HG03575 (cell line): ENCODE results near the gene GDAP2.
A peak's percentile ranks its signal among the peaks of the same experiment; 100 is the strongest.

Experiments
- ATAC-seq: cut with Tn5 transposase; IDR thresholded peaks from one replicate; pipeline ENCODE4 v1.9.1; 2021; ENCODE audit not compliant: unreplicated experiment, insufficient number of reproducible peaks, low FRiP score; ENCODE audit errors: extremely low read depth

Gene GDAP2

DNA sequence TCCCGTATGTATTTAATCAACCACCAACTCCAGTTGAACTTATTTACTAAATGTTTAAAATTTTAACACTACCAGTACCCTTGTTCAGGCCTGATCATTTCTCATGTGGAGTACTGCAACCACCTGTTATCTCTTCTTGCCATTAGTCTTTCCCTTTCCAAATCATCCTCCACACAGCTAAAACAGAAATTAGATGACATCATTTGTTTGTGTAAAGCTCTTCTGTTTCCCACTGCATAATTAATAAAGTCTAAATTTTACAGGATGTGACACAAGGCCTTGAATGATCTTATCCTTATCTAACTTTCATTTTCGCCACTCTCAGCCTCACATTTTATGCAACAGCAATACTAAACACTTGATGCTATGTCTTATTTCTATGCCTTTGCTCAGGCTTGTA, 24.4 kb downstream of the GDAP2 start:
- ATAC-seq, result no peak

GRCh38 chr1:117904485-117904884, 24.9 kb downstream of the GDAP2 start:
- no peak for ATAC-seq

DNA sequence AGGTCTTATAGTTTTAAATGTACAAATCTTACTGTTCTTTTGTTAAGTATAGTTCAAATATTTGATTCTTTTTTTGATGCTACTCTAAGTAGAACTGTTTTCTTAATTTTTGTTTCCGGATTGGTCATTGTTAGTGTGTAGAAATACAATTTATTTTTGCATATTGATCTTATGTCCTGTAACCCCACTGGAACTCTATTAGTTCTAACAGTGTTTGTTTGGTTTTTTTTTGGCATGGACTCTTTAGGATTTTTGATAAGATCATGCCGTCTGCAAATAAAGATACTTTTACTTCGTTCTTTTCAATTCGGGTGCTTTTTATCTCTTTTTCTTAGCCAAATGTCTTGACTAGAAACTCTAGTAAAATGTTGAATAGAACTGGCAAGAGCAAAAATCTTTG, 26.5 kb downstream of the GDAP2 start:
- ATAC-seq, result no peak

DNA sequence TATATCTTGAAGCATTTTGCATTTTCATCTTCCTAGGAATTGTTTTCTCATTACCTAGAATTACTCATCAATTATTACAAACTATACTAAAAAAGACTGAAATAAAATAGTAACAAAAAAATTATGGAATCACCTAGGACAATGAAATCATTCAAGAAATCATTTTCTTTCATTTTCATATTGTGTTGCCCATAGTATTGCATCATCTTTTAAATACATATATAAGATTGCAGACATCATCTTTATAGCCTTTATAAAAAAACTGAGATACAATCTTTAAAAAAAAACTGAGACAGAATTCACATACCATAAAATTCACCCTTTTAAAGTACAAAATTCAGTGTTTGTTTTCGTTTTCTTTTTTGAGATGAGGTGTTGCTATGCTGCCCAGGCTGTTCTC, 29.6 kb downstream of the GDAP2 start:
- ATAC-seq, result no peak

DNA sequence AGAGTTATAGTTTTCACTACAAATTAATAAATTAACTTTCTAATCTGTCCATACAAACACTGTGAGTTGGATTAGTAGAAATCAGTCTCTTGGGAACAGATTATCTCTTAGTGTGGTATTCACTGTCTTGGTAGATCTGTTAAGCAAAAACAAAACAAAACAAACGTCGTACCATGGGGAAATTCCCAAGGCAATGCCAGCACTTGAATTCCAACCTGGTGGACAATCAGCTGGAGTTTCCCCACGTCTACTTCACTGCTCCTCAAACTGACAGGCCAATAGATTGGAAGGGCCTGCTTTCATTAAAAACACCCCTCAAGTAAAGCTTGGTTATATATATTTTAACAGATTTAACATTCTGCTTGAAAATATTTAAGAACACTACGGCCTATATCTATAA, 31.9 kb downstream of the GDAP2 start:
- ATAC-seq, result no peak

- peak; percentile 80 for ATAC-seq
Measured at GRCh38 chr1:117895482-117896114, 33.8 kb downstream of the GDAP2 start.

DNA sequence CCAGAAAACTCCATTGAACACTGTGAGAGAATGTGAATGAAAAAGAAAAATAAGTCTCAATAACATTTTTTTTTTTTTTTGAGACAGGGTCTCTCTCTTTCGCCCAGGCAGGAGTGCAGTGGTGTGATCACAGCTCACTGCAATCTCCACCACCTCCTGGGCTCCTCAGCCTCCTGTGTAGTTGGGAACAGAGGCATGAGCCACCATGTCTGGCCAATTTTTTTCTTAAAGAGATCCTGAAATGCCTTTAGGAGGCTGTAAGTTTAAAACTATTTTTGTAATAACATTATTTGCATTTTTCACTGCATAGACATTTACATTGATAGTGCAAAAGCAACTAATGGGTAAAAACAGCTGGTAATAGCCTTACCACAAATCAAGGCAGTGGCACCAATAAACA, 35.3 kb downstream of the GDAP2 start:
- ATAC-seq, result no peak

DNA sequence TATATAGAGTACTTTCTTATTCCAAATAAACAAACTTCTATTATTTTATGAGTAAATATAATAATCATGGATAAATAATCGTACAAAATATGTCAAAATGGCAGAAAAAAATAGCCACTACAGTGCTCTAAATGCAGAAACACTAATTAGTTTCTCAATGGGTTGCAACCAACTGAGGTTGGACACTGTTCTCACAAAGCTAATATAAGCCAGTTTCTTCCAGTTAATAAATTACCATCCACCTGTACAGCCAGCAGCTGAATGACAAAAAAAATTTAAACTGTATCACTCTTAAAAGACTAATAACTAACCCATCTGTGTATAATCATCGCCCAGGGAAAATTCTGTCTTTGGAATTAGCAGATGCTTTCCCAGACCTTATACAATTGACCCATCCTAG, 36.9 kb downstream of the GDAP2 start:
- no peak for ATAC-seq

- no peak for ATAC-seq
Measured at GRCh38 chr1:117890452-117890851, 39.0 kb downstream of the GDAP2 start.

DNA sequence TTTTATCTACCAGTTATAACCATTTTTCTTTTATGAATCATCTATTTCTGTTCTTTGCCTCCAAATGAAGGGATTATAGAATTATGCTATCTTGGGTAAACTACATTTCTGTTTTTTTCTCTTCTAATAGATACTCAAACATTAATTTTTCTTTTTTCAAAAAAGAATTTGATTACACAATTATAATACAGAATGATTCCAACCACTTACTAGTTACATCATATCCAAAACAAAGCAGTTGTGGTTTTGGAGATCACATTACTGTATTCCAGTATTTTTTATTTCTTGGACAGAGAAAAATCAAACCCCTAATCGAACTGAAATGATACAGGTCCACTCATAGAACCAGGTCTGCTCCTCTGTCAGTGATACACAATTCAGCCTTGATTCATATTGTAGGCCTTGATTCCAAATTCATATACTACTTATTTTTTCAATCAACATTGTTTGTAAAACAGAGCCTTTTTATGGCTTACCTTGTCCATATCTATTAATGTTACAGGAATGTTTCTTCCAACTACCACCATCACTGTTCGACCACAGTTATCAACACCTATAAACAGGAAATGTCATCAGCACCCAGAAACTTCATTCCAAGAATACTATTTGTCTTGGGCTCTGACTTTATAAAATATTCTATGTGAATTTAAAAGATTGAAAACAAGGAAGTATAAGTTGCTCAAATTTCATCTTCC, 43.2 kb downstream of the GDAP2 start:
- no peak for ATAC-seq

DNA sequence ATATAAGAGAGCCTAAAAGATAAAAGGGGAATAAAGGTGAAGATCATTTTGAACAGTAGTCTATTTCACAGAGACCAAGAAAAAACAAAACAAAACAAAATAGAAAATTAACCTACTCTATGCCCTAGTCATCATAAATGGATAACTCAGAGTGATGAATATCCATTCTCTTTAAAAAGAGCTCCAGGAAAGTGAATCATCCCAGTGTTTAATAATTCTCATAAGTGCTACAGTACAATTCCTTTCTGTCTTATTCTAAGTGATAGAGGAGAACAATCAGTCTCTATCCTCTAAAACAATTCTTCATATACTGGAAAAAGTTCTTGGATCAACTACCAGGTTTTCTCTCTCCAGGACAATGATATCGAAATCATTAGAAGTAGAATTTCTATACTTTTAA, 45.8 kb downstream of the GDAP2 start:
- ATAC-seq, result no peak

DNA sequence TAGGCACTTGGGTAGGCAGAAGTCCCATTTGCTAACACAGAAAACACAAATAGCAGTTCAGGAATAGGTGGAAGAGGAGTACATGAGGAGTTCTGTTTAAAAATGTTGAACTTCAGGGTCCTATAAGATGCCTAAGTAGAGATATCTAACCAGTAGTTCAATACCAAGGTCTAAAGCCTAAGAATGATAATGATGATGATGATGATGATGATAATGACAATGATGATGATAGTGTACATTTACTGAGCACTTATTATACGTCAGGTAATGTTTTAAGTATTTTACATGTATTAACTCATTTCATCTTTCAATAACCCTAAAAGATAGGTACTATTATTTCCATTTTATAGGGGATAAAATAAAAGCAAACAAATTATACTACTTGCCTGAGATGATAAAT, 50.1 kb downstream of the GDAP2 start:
- no peak for ATAC-seq

- ATAC-seq, result no peak
Measured at GRCh38 chr1:117877823-117878222, 51.6 kb downstream of the GDAP2 start.

GRCh38 chr1:117871013-117871412, 58.4 kb downstream of the GDAP2 start:
- ATAC-seq, result no peak

DNA sequence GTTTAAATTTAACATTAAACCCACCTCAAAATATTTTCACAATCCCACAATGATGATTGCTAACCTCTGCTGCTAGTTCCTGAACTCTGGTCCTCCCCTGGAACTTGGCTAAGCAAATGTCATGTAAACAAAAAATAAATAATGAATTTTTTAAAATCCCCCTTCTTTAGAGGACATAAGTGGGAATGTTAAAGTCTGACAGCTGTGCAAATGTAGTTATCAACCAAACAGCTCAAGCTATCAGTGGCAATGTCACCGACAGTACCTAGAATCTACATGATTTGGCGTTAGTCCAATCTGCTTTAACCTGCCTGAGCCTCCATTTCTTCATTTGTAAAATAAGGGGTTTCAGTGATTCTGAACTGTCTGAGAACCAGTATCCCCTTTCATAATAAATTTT, 67.7 kb downstream of the GDAP2 start:
- ATAC-seq, result no peak

- no peak for ATAC-seq
Measured at GRCh38 chr1:117860896-117861610, 68.4 kb downstream of the GDAP2 start.

DNA sequence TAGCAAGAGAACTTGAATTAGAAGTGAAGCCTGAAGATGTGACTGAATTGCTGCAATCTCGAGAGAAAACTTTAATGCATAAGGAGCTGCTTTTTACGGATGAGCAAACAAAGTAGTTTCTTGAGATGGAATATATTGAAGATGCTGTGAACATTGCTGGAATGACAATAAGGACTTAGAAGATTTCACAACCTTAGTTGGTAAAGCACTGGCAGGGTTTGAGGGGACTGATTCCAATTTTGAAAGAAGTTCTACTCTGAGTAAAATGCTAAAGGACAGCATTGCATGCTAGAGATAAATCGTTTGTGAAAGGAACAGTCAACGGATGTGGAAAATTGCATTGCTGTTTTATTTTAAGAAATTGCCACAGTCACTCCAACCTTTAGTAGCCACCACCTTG, 69.5 kb downstream of the GDAP2 start:
- no peak for ATAC-seq

GRCh38 chr1:117857418-117857817, 72.0 kb downstream of the GDAP2 start:
- no peak for ATAC-seq

GRCh38 chr1:117852853-117853553, 76.4 kb downstream of the GDAP2 start:
- ATAC-seq, result no peak

DNA sequence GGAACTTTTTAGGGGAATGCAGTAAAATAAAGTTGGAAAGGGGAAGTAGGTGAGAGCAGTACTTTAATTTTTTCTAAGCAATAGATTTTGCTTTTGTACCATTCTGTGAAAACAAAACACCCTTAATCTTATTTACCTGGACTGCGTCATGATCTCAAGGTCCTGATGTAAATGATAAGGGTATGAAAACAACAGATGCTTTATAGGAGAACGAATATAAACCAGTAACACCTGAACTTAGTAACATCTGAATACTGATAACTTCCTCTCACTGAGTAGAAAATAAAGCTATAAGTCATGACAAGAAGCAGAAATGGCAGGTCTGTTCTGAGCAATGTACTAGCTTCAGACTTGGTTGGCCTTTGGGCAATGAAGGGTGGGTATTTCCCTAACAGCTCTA, 77.7 kb downstream of the GDAP2 start:
- no peak for ATAC-seq
